ENCODE data around the gene RGS2.
A peak's percentile ranks its signal among the peaks of the same experiment; 100 is the strongest.

Gene RGS2

GRCh38 chr1:192832492-192832891 lies 23.7 kb downstream of the RGS2 start:
- no peak for FAIRE-seq

GRCh38 chr1:192835116-192835515 lies 26.3 kb downstream of the RGS2 start:
- FAIRE-seq = no peak

DNA sequence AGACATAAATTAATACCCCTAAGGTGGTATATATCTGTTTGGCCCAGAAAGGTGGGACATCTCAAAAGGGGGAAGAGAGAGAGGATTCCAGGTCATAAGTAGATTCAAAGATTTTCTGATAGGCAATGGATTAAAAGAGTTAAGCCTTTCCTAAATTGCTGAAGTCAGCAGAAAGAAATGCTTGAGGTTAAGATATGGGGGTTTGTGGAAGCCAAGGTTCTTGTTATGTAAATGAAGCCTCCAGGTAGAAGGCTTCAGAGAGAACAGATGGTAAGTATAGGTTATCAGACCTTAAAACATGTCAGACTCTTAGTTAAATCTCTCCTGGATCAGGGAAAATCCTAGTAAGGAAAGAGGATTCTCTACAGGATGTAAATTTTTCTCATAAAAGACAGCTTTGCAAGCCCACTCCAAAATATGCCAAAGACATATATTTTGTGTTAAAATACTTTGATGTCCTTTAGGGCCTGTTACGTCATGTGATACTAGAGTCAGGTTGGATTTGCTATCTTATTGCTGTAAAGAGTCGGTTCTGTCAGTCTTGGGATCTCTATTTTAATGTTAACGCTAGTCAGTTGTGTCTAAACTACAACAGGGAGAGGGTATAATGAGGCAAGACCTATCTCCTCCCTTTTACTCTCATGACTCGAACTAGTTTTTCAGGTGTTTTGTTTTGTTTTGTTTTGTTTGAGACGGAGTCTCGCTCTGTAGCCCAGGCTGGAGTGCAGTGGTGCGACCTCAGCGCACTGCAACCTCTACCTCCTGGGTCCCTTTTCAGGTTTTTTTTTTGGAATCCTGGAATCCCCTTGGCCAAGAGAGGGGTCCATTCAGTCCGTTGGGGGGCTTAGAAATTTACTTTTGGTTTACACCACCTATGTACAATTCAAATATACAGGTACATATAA lies 30.6 kb downstream of the RGS2 start:
- no peak for FAIRE-seq

GRCh38 chr1:192844360-192844759 lies 35.5 kb downstream of the RGS2 start:
- FAIRE-seq = peak; percentile 88

DNA sequence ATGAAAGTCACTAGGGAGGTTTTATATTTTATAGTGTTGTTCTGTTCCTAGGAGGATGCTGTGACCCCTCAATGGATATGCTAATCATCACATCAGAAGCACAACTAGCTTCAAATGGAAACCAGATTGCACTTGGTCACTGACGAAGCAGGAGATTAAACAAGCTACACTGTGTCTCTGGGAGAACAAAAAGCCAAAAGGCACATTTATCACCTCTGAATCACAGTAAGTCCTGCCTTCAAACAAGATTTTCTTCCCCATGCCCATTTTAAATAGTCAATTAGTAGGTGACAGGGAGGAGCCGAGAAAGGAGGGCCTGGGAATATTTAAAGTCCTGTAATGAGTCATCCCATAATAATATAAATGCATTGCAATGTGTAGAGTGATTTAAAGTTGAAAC lies 38.1 kb downstream of the RGS2 start:
- peak; percentile 97 for FAIRE-seq

GRCh38 chr1:192849011-192849410 lies 40.2 kb downstream of the RGS2 start:
- no peak for FAIRE-seq

DNA sequence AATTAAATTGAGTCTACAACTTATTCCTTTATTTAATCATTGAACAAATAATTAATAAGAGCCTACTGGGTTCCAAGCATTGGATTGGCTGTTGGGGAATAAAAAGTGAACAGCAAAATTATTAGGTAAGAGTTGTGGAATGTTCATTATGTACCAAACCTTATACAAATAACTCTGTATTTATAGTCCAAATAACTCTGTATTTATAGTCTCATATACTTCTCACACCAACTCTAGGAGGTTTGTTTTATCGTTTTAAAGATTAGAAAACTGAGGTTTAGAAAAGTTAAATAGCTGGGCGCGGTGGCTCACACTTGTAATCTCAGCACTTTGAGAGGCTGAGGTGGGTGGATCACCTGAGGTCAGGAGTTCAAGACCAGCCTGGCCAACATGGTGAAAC lies 40.6 kb downstream of the RGS2 start:
- FAIRE-seq = no peak

GRCh38 chr1:192852001-192852947 lies 43.4 kb downstream of the RGS2 start:
- no peak for FAIRE-seq

DNA sequence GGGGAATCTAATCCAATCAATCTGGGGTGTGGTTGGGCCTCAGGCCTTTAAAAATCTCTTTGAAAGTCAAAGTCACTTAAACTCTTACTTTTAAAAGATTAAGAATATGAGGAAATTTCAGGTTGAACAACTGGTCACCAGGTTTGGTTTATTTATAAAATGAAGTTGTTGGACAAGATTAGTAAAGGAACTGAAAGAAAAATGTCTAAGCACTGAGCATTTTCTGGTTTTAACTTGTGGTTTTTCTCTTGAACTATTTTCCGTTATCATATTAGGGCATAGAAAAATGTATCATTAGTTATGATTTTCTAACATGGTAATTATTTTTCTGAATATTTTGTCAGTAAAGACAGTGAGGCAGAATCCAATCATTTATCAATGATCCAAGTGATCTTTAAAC lies 49.6 kb downstream of the RGS2 start:
- FAIRE-seq = no peak

GRCh38 chr1:192859808-192860207 lies 51.0 kb downstream of the RGS2 start:
- FAIRE-seq = no peak

DNA sequence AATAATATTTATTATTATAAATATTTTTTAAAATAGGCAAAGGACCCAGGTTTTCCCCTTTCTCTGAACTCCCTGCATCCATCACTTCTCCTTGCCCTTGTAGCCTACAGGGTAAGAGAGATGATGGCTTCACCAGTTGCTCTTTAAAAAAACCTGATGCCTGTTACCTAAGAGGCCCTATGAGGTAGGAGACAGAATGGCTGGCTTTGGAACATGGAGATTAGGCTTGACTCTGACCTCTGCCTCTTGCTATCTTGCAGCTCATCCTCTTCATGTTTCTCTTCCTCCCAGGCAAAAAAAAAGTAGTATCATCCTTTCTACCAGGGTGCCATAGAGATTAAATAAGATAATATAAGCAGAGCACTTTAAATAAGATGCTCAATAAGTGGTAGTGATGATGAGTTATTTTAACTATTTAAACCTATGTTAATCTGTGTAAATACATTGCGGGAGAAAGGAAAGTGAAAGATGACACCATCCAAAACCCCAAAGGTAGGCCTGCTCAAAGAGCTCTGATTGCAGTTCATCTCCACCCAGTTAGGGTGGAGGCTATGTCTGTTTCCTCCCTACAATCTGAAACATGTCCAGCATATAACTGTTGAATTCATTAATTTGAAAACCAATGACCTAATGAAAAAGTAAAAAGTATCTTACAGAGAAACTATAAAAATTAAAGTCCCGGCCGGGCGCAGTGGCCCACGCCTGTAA lies 51.8 kb downstream of the RGS2 start:
- no peak for FAIRE-seq

GRCh38 chr1:192861860-192862259 lies 53.0 kb downstream of the RGS2 start:
- no peak for FAIRE-seq

Measured in endometrium (tissue), 2 donors.